Esophagus muscularis mucosa (tissue), 4 donors: ENCODE results near the gene VPS18. TPM values are rescaled to one million over a fixed set of nuclear protein-coding genes. Genes with fewer than 3 reads are reported as not detected.

Experiments used
- DNase-seq: peaks from one replicate; pipeline ENCODE4 v3.0.0-alpha.2; 2017; ENCODE audit errors: extremely low spot score
- H3K27ac ChIP-seq, 4 donors: fragments of 200-600 bp; sonication (generic); replicated peaks in 1 of 4; 1 replicate in 3 of 4; 2 replicates in 1 of 4; pipeline ENCODE4 v1.5.1; 2016 to 2019; ENCODE audit warnings: mild to moderate bottlenecking in 1 of 4
- H3K27me3 ChIP-seq, 4 donors: fragments of 200-600 bp; sonication (generic); one replicate each; pipeline versions ENCODE4 v1.5.1 to v1.6.0; 2016 to 2019
- H3K36me3 ChIP-seq, 4 donors: fragments of 200-600 bp; sonication (generic); one replicate each; pipeline ENCODE4 v1.5.1; 2016 to 2019
- H3K4me1 ChIP-seq, 4 donors: fragments of 200-600 bp; sonication (generic); one replicate each; pipeline ENCODE4 v1.5.1; 2016 to 2019
- H3K4me3 ChIP-seq, 4 donors: fragments of 200-600 bp; sonication (generic); 1 replicate in 2 of 4; 2 replicates in 2 of 4; pipeline ENCODE4 v1.5.1; 2016 to 2019; ENCODE audit warnings: mild to moderate bottlenecking in 4 of 4, moderate library complexity in 1 of 4
- H3K9me3 ChIP-seq, 4 donors: fragments of 200-600 bp; sonication (generic); 1 replicate in 3 of 4; 2 replicates in 1 of 4; pipeline ENCODE4 v1.5.1; 2016 to 2019
- EP300 ChIP-seq: sonication (generic); formaldehyde crosslinking; IDR thresholded peaks from one replicate; pipeline ENCODE4 v1.6.1; 2017; ENCODE audit warnings: antibody characterized with exemption
- POLR2A ChIP-seq: fragments of 450-650 bp; IDR thresholded peaks from one replicate; pipeline ENCODE4 v1.6.1; 2017; ENCODE audit warnings: antibody characterized with exemption, moderate library complexity, mild to moderate bottlenecking, low read depth
- POLR2AphosphoS5 ChIP-seq, 2 donors: sonication (generic); formaldehyde crosslinking; IDR thresholded peaks; one replicate each; pipeline ENCODE4 v1.6.1; 2017; ENCODE audit warnings: antibody characterized with exemption in 2 of 2
- WGBS: methylation state at CpG from one replicate; pipeline ENCODE4 v1.1.5; 2018; 5-methylcytosine and 5-hydroxymethylcytosine counted together
- intact Hi-C: fragments of 100-400 bp; cut with DNase I; formaldehyde crosslinking; loops from one replicate; pipeline ENCODE4 v1.15.1; 2023
- total RNA-seq, 4 donors: library from RNA; depleted of rRNA; stranded (reverse); fragments of >200 nt; gene quantifications; one replicate each; pipeline versions ENCODE4 v1.1.0 to v1.2.1, GENCODE V29; 2016
- TF ChIP-seq, protein P1 (sequence below), 3 experiments: fragments of 200-600 bp in 2 of 3; fragments of 450-650 bp in 1 of 3; sonication (generic) in 2 of 3; IDR thresholded peaks; one replicate each; pipeline ENCODE4 v1.5.1; 2017 to 2019; ENCODE audit warnings: antibody characterized with exemption in 3 of 3, mild to moderate bottlenecking in 2 of 3, moderate library complexity in 1 of 3

Gene VPS18
- total RNA-seq, 4 donors from 2014 or later = 28.7 to 36.6 (median 32.2) TPM

- Histone ChIP-seq H3K9me3 (no peaks in the 10 kb centered on the region), H3K36me3 (no peaks in the 10 kb centered on the region), H3K27ac (peak overlapping the region in 3 of 4 donors; percentile 2 to 59 (median 43)), H3K4me3 (no peak overlapping the region), H3K27me3 (peaks cover 0 to 11% (median 0%) of the 10 kb centered on the region in 4 donors), H3K4me1 (peaks cover 0 to 19% (median 10%) of the 10 kb centered on the region in 4 donors)
- WGBS = 76% methylated on average over 5 of the region's 15 CpGs
- intact Hi-C loops = no loop called here
- no peak for DNase-seq
- no peak for TF ChIP-seq POLR2A
- TF ChIP-seq POLR2AphosphoS5 (IDR thresholded peaks at IDR 0.05) = no peak
- TF ChIP-seq EP300 = no peak
- TF ChIP-seq, protein P1, sequence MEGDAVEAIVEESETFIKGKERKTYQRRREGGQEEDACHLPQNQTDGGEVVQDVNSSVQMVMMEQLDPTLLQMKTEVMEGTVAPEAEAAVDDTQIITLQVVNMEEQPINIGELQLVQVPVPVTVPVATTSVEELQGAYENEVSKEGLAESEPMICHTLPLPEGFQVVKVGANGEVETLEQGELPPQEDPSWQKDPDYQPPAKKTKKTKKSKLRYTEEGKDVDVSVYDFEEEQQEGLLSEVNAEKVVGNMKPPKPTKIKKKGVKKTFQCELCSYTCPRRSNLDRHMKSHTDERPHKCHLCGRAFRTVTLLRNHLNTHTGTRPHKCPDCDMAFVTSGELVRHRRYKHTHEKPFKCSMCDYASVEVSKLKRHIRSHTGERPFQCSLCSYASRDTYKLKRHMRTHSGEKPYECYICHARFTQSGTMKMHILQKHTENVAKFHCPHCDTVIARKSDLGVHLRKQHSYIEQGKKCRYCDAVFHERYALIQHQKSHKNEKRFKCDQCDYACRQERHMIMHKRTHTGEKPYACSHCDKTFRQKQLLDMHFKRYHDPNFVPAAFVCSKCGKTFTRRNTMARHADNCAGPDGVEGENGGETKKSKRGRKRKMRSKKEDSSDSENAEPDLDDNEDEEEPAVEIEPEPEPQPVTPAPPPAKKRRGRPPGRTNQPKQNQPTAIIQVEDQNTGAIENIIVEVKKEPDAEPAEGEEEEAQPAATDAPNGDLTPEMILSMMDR (IDR thresholded peaks at IDR 0.05) = no peak
These were observed 24.0 kb downstream of the VPS18 start for GRCh38 chr15:40918146-40918798.

GRCh38 chr15:40918799-40919392 is 24.6 kb downstream of the VPS18 start:
- H3K27ac ChIP-seq = peak overlapping the region in 3 of 4 donors; percentile 2 to 59 (median 43)
- 64% methylated on average over 4 of the region's 19 CpGs for WGBS
- H3K9me3 ChIP-seq = no peaks in the 10 kb centered on the region
- no peaks in the 10 kb centered on the region for H3K36me3 ChIP-seq
- H3K27me3 ChIP-seq = peaks cover 0 to 11% (median 0%) of the 10 kb centered on the region in 4 donors
- no peak overlapping the region for H3K4me3 ChIP-seq
- no peak for DNase-seq
- intact Hi-C loops = no loop called here
- H3K4me1 ChIP-seq = peaks cover 0 to 19% (median 9%) of the 10 kb centered on the region in 4 donors
- TF ChIP-seq POLR2AphosphoS5 (IDR thresholded peaks at IDR 0.05) (no peak), EP300 (no peak), POLR2A (no peak)
- TF ChIP-seq, protein P1 (IDR thresholded peaks at IDR 0.05) = no peak

GRCh38 chr15:40921949-40922607 is 27.8 kb downstream of the VPS18 start:
- intact Hi-C loops = no loop called here
- TF ChIP-seq POLR2AphosphoS5 (IDR thresholded peaks at IDR 0.05) = no peak
- TF ChIP-seq, protein P1 (IDR thresholded peaks at IDR 0.05) = no peak
- TF ChIP-seq POLR2A = no peak
- TF ChIP-seq EP300 = no peak
- Histone ChIP-seq H3K4me1 (peaks cover 18 to 26% (median 20%) of the 10 kb centered on the region in 4 donors), H3K27ac (no peak overlapping the region), H3K36me3 (no peaks in the 10 kb centered on the region), H3K9me3 (no peaks in the 10 kb centered on the region), H3K27me3 (peaks cover 0 to 35% (median 14%) of the 10 kb centered on the region in 4 donors), H3K4me3 (no peak overlapping the region)
- 85% methylated on average over 5 of the region's 5 CpGs for WGBS
- DNase-seq = no peak

- H3K4me1 ChIP-seq = peaks cover 23 to 31% (median 26%) of the 10 kb centered on the region in 4 donors
- H3K36me3 ChIP-seq = no peaks in the 10 kb centered on the region
- peaks cover 0 to 38% (median 19%) of the 10 kb centered on the region in 4 donors for H3K27me3 ChIP-seq
- 78% methylated on average over 10 of the region's 10 CpGs for WGBS
- TF ChIP-seq, protein P1 (IDR thresholded peaks at IDR 0.05) = no peak
- TF ChIP-seq POLR2AphosphoS5 (IDR thresholded peaks at IDR 0.05) (no peak), EP300 (no peak)
- intact Hi-C loops = no loop called here
- no peak overlapping the region for H3K4me3 ChIP-seq
- H3K27ac ChIP-seq = no peak overlapping the region
- H3K9me3 ChIP-seq = no peaks in the 10 kb centered on the region
- DNase-seq = no peak
These were observed 28.4 kb downstream of the VPS18 start for GRCh38 chr15:40922608-40923005.
